Ammon's horn (tissue), 1 donor: ENCODE data around the gene GGA1.
"Not testable (repeated sequence)": the region's sequence is repeated elsewhere in the genome, so short reads cannot be mapped to it uniquely, and the experiment has no call there.

ENCODE experiments used
- DNase-seq: peaks from one replicate; pipeline ENCODE4 v3.0.0-alpha.2; 2016; ENCODE audit warnings: low spot score

The GGA1 gene

GRCh38 chr22:37571258-37571991 is 37.2 kb upstream of the GGA1 start:
- DNase-seq = no peak

- DNase-seq = no peak
Observed at GRCh38 chr22:37571992-37572373, 36.7 kb upstream of the GGA1 start.

- DNase-seq = no peak
Observed at GRCh38 chr22:37575490-37576003, 33.1 kb upstream of the GGA1 start.

GRCh38 chr22:37578002-37578401 is 30.6 kb upstream of the GGA1 start:
- no peak for DNase-seq

- DNase-seq = peak; percentile 71
Observed at GRCh38 chr22:37581504-37581903, 27.1 kb upstream of the GGA1 start.

GRCh38 chr22:37582526-37582925 is 26.1 kb upstream of the GGA1 start:
- no peak for DNase-seq

GRCh38 chr22:37588546-37589215 is 20.0 kb upstream of the GGA1 start:
- DNase-seq = no peak

GRCh38 chr22:37589636-37590035 is 19.0 kb upstream of the GGA1 start:
- no peak for DNase-seq

GRCh38 chr22:37591081-37591480 is 17.6 kb upstream of the GGA1 start:
- DNase-seq = not testable (repeated sequence)

GRCh38 chr22:37591823-37592404 is 16.7 kb upstream of the GGA1 start:
- no peak for DNase-seq

- no peak for DNase-seq
Observed at GRCh38 chr22:37594237-37594636, 14.4 kb upstream of the GGA1 start.

- DNase-seq = no peak
Observed at GRCh38 chr22:37599153-37599552, 9.5 kb upstream of the GGA1 start.

- no peak for DNase-seq
Observed at GRCh38 chr22:37601203-37601539, 7.5 kb upstream of the GGA1 start.

- no peak for DNase-seq
Observed at GRCh38 chr22:37601540-37602442, 6.8 kb upstream of the GGA1 start.

GRCh38 chr22:37602546-37603277 is 5.9 kb upstream of the GGA1 start:
- DNase-seq = not testable (repeated sequence)

- DNase-seq = no peak
Observed at GRCh38 chr22:37604074-37604473, 4.6 kb upstream of the GGA1 start.

- DNase-seq = no peak
Observed at GRCh38 chr22:37604875-37605274, 3.8 kb upstream of the GGA1 start.

GRCh38 chr22:37607010-37607934 is 1.4 kb upstream of the GGA1 start:
- peak; percentile 84 for DNase-seq

GRCh38 chr22:37607935-37608476 is 628 bp upstream of the GGA1 start:
- DNase-seq = no peak
